AG04449 (cell line): ENCODE measurements around the gene GFPT1.

Experiments used
- CTCF ChIA-PET: fragments of 350-600 bp; formaldehyde crosslinking; extraction: SDS; loops from one replicate; lab custom pipeline; 2021; ENCODE audit warnings: antibody characterized with exemption; lab: Yijun Ruan, JAX
- POLR2A ChIA-PET: fragments of 400-600, 350-600 bp; formaldehyde crosslinking; extraction: SDS; loops from one replicate; lab custom pipeline; 2020; ENCODE audit warnings: antibody characterized with exemption, inconsistent platforms; lab: Yijun Ruan, JAX
- DNase-seq: peaks from one replicate; pipeline ENCODE4 v3.0.0-alpha.2; 2010; ENCODE audit warnings: low read depth, low spot score
- H3K4me3 ChIP-seq: 2 replicates; pipeline ENCODE4 v1.5.1; 2011; ENCODE audit warnings: low read depth, mild to moderate bottlenecking, control low read depth, low read length
- CTCF ChIP-seq: IDR thresholded peaks from one replicate; pipeline ENCODE4 v1.5.1; 2011; ENCODE audit warnings: mild to moderate bottlenecking, moderate library complexity, low read length, control low read depth, inconsistent platforms; ENCODE audit not compliant: insufficient read depth; ENCODE audit errors: missing control alignments

Gene GFPT1

GRCh38 chr2:69298862-69299261, 88.2 kb downstream of the GFPT1 start:
- ChIA-PET POLR2A (no interaction called here), CTCF (interaction anchor here (0.9 to 2.8 kb wide), 8 partner anchors 8 to 355 kb away, joined by 3 to 14 read pairs (median 4); partner anchors contain the start of gene ANTXR1)
- DNase-seq, result no peak
- TF ChIP-seq CTCF, result no peak
- H3K4me3 ChIP-seq, result no peak overlapping the region

DNA sequence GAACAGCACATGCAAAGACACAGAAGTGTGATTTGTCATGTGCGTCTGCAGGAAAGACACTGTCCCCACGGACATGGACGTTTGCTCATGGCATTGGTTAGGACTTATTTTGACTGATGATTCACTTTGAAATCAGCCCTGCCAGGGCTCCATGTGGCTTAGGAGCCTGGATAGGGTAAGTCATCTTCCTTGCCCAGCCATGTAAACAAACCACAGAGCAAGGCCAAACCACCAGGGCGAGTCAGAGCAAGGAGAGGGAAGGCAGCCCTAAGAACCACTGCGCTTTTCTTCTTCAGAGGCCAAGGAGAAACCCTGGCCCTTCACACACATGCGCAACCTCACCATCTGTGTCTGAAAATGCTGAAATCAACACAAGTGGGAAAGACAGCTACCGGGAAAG, 88.8 kb downstream of the GFPT1 start:
- no peak for TF ChIP-seq CTCF
- CTCF ChIA-PET, result interaction anchor here (0.9 to 2.8 kb wide), 7 partner anchors 8 to 355 kb away, joined by 3 to 14 read pairs (median 4); partner anchors contain the start of gene ANTXR1
- DNase-seq, result peak; percentile 83
- POLR2A ChIA-PET, result no interaction called here
- H3K4me3 ChIP-seq, result no peak overlapping the region

DNA sequence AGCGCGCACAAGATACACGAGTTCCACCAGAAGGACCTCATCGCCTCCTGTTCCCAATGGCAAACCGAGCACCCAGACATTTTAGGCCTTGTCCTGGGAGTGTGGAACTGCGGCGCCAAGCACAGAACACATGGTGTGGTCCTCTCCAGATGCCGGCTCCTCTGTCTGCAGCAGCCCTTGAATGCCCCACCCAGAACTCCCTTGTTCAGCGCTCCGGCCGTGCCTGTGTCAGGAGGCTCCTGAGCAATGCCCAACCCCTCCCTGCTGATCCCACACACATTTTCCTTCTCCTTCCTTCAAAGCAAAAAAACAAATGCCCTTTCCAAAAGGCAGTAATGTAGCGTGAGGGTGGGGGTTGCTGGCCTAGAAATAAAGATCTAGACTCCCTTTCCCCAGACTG, 89.8 kb downstream of the GFPT1 start:
- CTCF ChIA-PET, result interaction anchor here (2.4 kb wide), 1 partner anchor 10 kb away, joined by 11 read pairs; no protein-coding TSS in a partner anchor
- H3K4me3 ChIP-seq, result no peak overlapping the region
- POLR2A ChIA-PET, result no interaction called here
- TF ChIP-seq CTCF, result no peak
- DNase-seq, result no peak

DNA sequence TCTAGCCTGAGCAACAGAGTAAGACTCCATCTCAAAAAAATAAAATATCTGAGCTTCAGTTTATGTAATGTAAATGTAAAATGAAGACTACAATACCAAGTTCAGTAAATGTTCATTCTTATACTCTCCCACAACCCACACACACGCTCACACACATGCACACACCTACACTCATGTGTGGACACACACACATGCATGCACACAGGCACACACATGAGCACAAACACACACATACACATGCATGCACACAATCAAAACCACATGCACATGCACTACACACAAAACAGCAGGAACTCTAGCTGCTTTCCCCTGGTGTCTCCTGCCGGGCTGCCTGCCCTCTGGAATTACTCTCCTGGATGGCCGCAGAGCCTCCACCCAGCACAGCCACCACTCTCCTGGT, 90.6 kb downstream of the GFPT1 start:
- no peak overlapping the region for H3K4me3 ChIP-seq
- ChIA-PET CTCF (no interaction called here), POLR2A (no interaction called here)
- no peak for TF ChIP-seq CTCF
- DNase-seq, result no peak

DNA sequence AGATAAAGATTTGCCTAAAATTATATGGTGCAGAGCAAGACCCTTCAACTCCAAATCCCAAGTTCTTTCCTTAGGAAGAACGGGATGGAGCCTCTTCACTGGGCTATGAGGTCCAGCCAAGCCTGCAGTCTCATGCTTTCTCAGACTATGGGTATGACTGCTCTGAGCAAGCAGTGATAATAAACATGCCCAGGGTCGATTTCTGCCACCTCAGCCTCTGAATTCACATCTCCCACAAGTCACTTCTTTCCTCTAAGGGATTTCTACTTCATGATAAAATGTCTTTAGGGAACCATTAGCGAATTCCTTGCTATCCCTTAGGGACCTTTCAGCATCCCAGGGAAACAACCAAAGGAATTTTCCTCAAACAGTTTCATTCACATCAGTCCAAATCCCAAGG, 94.8 kb downstream of the GFPT1 start:
- peak; percentile 62 for DNase-seq
- CTCF ChIA-PET, result interaction anchor here (1.2 kb wide), 1 partner anchor 15 kb away, joined by 4 read pairs; no protein-coding TSS in a partner anchor
- no peak for TF ChIP-seq CTCF
- POLR2A ChIA-PET, result no interaction called here
- H3K4me3 ChIP-seq, result no peak overlapping the region

GRCh38 chr2:69291721-69292120, 95.3 kb downstream of the GFPT1 start:
- no peak overlapping the region for H3K4me3 ChIP-seq
- no peak for DNase-seq
- no peak for TF ChIP-seq CTCF
- ChIA-PET CTCF (interaction anchor here (1.2 to 1.7 kb wide), 3 partner anchors 14 to 16 kb away, joined by 4 to 7 read pairs (median 4); no protein-coding TSS in a partner anchor), POLR2A (no interaction called here)
